ENCODE measurements around the gene CPLX3. TPM values are rescaled to one million over a fixed set of nuclear protein-coding genes. Genes with fewer than 3 reads are reported as not detected.

CPLX3 gene
- total and polyA plus RNA-seq, 10 of the 15 experiments (the other 5 are each of a cell fraction or from before 2014, with no cell fraction given): 0.02 to 0.04 TPM; not detected in 8

GRCh38 chr15:74822233-74822632, 4.2 kb upstream of the CPLX3 start:
- ChIA-PET SMC1A (ENCODE audit: uncharacterized antibody, unreplicated experiment) (no interaction called here), RAD21 (ENCODE audit: unreplicated experiment) (no interaction called here), CTCF (interaction anchor here (1.2 to 2.3 kb wide), 6 partner anchors 13 to 187 kb away, joined by 3 to 12 read pairs (median 3); no protein-coding TSS in a partner anchor), POLR2A (no interaction called here)
- H2AFZ ChIP-seq (ENCODE audit: control insufficient read depth, low read depth, low read length): no peak overlapping the region
- no peaks in the 10 kb centered on the region for H3K79me2 ChIP-seq (ENCODE audit: control insufficient read depth, insufficient read depth, low read length)
- DNase-seq (ENCODE audit: low read depth, low spot score) (no peak), ATAC-seq (no peak), FAIRE-seq (no peak)
- in situ Hi-C loops (cut with MboI): no loop called here
- H3K27ac ChIP-seq (ENCODE audit: control insufficient read depth, insufficient read depth): no peak overlapping the region
- H3K36me3 ChIP-seq (ENCODE audit: control insufficient read depth in 2 of 2, insufficient read depth in 2 of 2, low read length in 1 of 2): no peaks in the 10 kb centered on the region
- H3K4me2 ChIP-seq (ENCODE audit: control insufficient read depth, insufficient read depth): no peak overlapping the region
- intact Hi-C loops (cut with micrococcal nuclease; ENCODE audit: unreplicated experiment): no loop called here
- H3K9ac ChIP-seq (ENCODE audit: control insufficient read depth, insufficient read depth, low read length): no peak overlapping the region
- no peaks in the 10 kb centered on the region for H4K20me1 ChIP-seq (ENCODE audit: control insufficient read depth, insufficient read depth)
- 64% methylated on average over 4 of the region's 4 CpGs for WGBS (ENCODE audit: insufficient coverage, insufficient replicate concordance, low lambda C conversion rate, missing lambda C conversion rate)
- no peaks in the 10 kb centered on the region for H3K9me3 ChIP-seq (replicated peaks; ENCODE audit: control insufficient read depth, insufficient read depth, low read length)
- peaks cover 0 to 10% of the 10 kb centered on the region in 2 experiments; a peak in 3 of 4 replicates for H3K27me3 ChIP-seq (replicated peaks in 1 of 2; ENCODE audit: control insufficient read depth in 2 of 2, insufficient read depth in 2 of 2, low read length in 1 of 2)
- H3K4me1 ChIP-seq (ENCODE audit: control insufficient read depth, insufficient read depth, low read length): peaks cover 16% of the 10 kb centered on the region
- no peak overlapping the region for H3K4me3 ChIP-seq
- no TSS peak for BruUV-seq (replicated peaks)
- TF ChIP-seq HDGF (IDR thresholded peaks at IDR 0.05): no peak
- no peak for TF ChIP-seq ZBTB11 (CRISPR knock-in tag; IDR thresholded peaks at IDR 0.05)
- TF ChIP-seq MTA2 (IDR thresholded peaks at IDR 0.05; ENCODE audit: low read depth): no peak
- no peak for TF ChIP-seq NFXL1 (IDR thresholded peaks at IDR 0.05; ENCODE audit: borderline replicate concordance)
- no peak for TF ChIP-seq NFIC (IDR thresholded peaks at IDR 0.05; ENCODE audit: low read depth, low read length)
- no peak for TF ChIP-seq ASH2L (IDR thresholded peaks at IDR 0.05; ENCODE audit: borderline replicate concordance, low read depth)
- TF ChIP-seq ZZZ3 (IDR thresholded peaks at IDR 0.05; ENCODE audit: control insufficient read depth, insufficient read length, low read depth): no peak
- TF ChIP-seq RB1 (IDR thresholded peaks at IDR 0.05; ENCODE audit: borderline replicate concordance): no peak
- TF ChIP-seq REST (IDR thresholded peaks at IDR 0.05; ENCODE audit: low read depth, low read length): no peak
- TF ChIP-seq CEBPZ (IDR thresholded peaks at IDR 0.05; ENCODE audit: low read depth, low read length): no peak

Measured in GM12878 (cell line).